Measurements from ENCODE around the gene NCAM2. TPM values are rescaled to one million over a fixed set of nuclear protein-coding genes. Genes with fewer than 3 reads are reported as not detected.

Gene NCAM2
- total RNA-seq, 1 experiment from 2014 or later: not detected

DNA sequence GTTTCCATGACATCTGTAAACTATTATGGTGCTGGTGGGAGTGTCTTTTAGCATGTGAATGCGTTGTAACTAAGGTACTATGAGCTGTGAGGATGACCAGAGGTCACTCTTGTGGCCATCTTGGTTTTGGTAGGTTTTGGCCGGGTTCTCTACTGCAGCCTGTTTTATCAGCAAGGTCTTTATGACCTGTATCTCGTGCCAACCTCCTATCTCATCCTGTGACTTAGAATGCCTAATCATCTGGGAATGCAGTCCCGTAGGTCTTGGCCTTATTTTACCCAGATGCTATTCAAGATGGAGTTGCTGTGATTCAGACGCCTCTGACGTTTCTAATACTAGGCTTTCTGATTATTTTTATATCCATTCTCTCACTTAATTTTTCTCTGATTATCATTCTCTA is 9.4 kb downstream of the NCAM2 start:
- Mint-ChIP-seq H3K27ac (ENCODE audit: low read depth, unreplicated experiment) (no peak overlapping the region), H3K27me3 (ENCODE audit: insufficient read depth, unreplicated experiment) (no peaks in the 10 kb centered on the region), H3K36me3 (ENCODE audit: insufficient read depth, unreplicated experiment) (no peaks in the 10 kb centered on the region), H3K9me3 (ENCODE audit: unreplicated experiment) (peaks cover 7% of the 10 kb centered on the region), H3K4me1 (ENCODE audit: insufficient read depth, unreplicated experiment) (no peaks in the 10 kb centered on the region), H3K4me3 (ENCODE audit: unreplicated experiment) (no peak overlapping the region)
- TF ChIP-seq, protein P1, sequence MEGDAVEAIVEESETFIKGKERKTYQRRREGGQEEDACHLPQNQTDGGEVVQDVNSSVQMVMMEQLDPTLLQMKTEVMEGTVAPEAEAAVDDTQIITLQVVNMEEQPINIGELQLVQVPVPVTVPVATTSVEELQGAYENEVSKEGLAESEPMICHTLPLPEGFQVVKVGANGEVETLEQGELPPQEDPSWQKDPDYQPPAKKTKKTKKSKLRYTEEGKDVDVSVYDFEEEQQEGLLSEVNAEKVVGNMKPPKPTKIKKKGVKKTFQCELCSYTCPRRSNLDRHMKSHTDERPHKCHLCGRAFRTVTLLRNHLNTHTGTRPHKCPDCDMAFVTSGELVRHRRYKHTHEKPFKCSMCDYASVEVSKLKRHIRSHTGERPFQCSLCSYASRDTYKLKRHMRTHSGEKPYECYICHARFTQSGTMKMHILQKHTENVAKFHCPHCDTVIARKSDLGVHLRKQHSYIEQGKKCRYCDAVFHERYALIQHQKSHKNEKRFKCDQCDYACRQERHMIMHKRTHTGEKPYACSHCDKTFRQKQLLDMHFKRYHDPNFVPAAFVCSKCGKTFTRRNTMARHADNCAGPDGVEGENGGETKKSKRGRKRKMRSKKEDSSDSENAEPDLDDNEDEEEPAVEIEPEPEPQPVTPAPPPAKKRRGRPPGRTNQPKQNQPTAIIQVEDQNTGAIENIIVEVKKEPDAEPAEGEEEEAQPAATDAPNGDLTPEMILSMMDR (IDR thresholded peaks at IDR 0.05; ENCODE audit: unreplicated experiment): no peak
- intact Hi-C loops (cut with micrococcal nuclease): no loop called here
- no TSS peak for BruUV-seq (replicated peaks)
- ChIA-PET CTCF (no interaction called here), POLR2A (no interaction called here)
- DNase-seq (ENCODE audit: unreplicated experiment): no peak

DNA sequence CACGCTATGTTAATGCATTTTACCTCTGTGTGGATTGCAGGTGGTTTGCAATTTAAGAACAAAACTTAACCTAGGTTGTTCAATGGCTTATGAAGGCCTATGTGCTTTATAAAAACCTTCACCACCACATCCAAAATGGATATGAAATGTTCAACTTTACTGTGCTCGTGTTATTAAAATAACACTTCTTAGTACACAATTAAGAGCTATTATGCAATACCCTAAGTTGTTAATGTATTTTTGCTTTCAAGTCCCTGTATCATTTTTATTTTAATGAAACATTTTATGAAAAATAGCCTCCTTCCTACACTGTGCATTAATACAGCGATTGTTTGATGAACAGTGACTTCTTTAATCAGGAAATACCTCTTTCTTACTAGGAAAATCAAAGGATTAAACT is 12.0 kb downstream of the NCAM2 start:
- no TSS peak for BruUV-seq (replicated peaks)
- CTCF ChIA-PET: interaction anchor here (1.7 kb wide), 2 partner anchors 11 to 154 kb away, joined by 4 to 5 read pairs; no protein-coding TSS in a partner anchor
- H3K4me3 Mint-ChIP-seq (ENCODE audit: unreplicated experiment): no peak overlapping the region

DNA sequence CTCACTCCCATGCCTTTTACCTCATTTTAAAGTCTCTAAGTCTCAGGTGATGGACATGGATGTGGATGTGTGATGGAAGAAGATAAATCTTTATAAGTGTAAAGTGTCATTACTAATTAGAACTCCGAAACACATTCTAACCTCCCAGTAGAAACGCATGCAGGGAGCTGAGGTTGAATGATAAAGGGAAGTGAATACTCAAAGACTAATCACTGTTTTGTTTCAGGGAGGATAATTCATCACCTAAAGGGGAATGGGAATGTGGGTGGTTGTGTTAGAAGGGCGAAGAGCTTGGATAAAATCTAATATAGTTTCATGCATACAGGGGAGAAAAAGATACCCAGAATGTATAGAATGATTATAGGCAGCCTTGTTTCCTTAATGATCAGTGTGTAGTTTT is 12.5 kb downstream of the NCAM2 start:
- Mint-ChIP-seq H3K4me3 (ENCODE audit: unreplicated experiment) (no peak overlapping the region), H3K27ac (ENCODE audit: low read depth, unreplicated experiment) (no peak overlapping the region)
- TF ChIP-seq, protein P1 (IDR thresholded peaks at IDR 0.05; ENCODE audit: unreplicated experiment): no peak

More for the DNA sequence above, 12.0 kb downstream of the NCAM2 start:
- H3K27ac Mint-ChIP-seq (ENCODE audit: low read depth, unreplicated experiment): no peak overlapping the region
- DNase-seq (ENCODE audit: unreplicated experiment): no peak
- no peaks in the 10 kb centered on the region for H3K4me1 Mint-ChIP-seq (ENCODE audit: insufficient read depth, unreplicated experiment)
- no peaks in the 10 kb centered on the region for H3K27me3 Mint-ChIP-seq (ENCODE audit: insufficient read depth, unreplicated experiment)
- TF ChIP-seq, protein P1 (IDR thresholded peaks at IDR 0.05; ENCODE audit: unreplicated experiment): no peak
- H3K36me3 Mint-ChIP-seq (ENCODE audit: insufficient read depth, unreplicated experiment): no peaks in the 10 kb centered on the region
- no peaks in the 10 kb centered on the region for H3K9me3 Mint-ChIP-seq (ENCODE audit: unreplicated experiment)
- intact Hi-C loops (cut with micrococcal nuclease): no loop called here
- POLR2A ChIA-PET: no interaction called here

DNA sequence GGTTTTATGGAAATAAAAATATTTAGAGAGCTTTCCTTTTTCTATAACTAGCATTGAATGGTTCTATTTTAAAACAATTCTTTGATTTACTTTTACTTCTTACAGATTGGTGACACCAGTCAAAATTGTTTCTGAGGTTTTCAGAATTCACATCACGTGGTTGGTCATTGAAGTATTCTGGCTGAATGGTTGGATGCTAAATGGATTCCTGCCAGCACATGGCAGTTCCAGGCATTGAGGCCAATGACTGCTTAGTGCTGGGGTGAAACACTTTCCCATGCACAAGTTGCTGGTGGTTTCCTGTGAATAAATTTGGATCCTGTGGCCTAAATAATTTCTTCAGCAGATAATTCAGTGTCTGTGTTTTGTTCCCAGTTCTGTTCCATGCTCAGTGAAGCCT is 20.6 kb downstream of the NCAM2 start:
- peaks cover 6% of the 10 kb centered on the region for H3K9me3 Mint-ChIP-seq (ENCODE audit: unreplicated experiment)
- DNase-seq (ENCODE audit: unreplicated experiment): no peak
- no peaks in the 10 kb centered on the region for H3K36me3 Mint-ChIP-seq (ENCODE audit: insufficient read depth, unreplicated experiment)
- intact Hi-C loops (cut with micrococcal nuclease): no loop called here
- CTCF ChIA-PET: interaction anchor here (1.2 to 1.5 kb wide), 2 partner anchors 15 to 19 kb away, joined by 3 to 6 read pairs; no protein-coding TSS in a partner anchor
- H3K4me1 Mint-ChIP-seq (ENCODE audit: insufficient read depth, unreplicated experiment): no peaks in the 10 kb centered on the region
- no peak overlapping the region for H3K4me3 Mint-ChIP-seq (ENCODE audit: unreplicated experiment)
- POLR2A ChIA-PET: no interaction called here
- no peak overlapping the region for H3K27ac Mint-ChIP-seq (ENCODE audit: low read depth, unreplicated experiment)
- TF ChIP-seq, protein P1 (IDR thresholded peaks at IDR 0.05; ENCODE audit: unreplicated experiment): no peak
- H3K27me3 Mint-ChIP-seq (ENCODE audit: insufficient read depth, unreplicated experiment): no peaks in the 10 kb centered on the region
- BruUV-seq (replicated peaks): no TSS peak

More for the DNA sequence above, 12.5 kb downstream of the NCAM2 start:
- BruUV-seq (replicated peaks): no TSS peak
- intact Hi-C loops (cut with micrococcal nuclease): no loop called here
- CTCF ChIA-PET: interaction anchor here (1.2 to 1.7 kb wide), 3 partner anchors 8 to 153 kb away, joined by 4 to 5 read pairs (median 5); no protein-coding TSS in a partner anchor
- Mint-ChIP-seq H3K9me3 (ENCODE audit: unreplicated experiment) (no peaks in the 10 kb centered on the region), H3K27me3 (ENCODE audit: insufficient read depth, unreplicated experiment) (no peaks in the 10 kb centered on the region), H3K36me3 (ENCODE audit: insufficient read depth, unreplicated experiment) (no peaks in the 10 kb centered on the region), H3K4me1 (ENCODE audit: insufficient read depth, unreplicated experiment) (no peaks in the 10 kb centered on the region)
- POLR2A ChIA-PET: no interaction called here
- no peak for DNase-seq (ENCODE audit: unreplicated experiment)
